Measurements from ENCODE around the gene PRR29.

The PRR29 gene

GRCh38 chr17:63954402-63955063 lies 43.6 kb upstream of the PRR29 start:
- TF ChIP-seq CTCF (IDR thresholded peaks at IDR 0.05; ENCODE audit: low read depth, low read length) = no peak
- DNase-seq = no peak
- Histone ChIP-seq H3K36me3 (no peaks in the 10 kb centered on the region), H3K9me3 (ENCODE audit: severe bottlenecking) (no peaks in the 10 kb centered on the region), H3K27ac (no peak overlapping the region), H3K4me3 (ENCODE audit: low read depth, low read length) (no peak overlapping the region), H3K27me3 (ENCODE audit: insufficient read depth, low read depth, severe bottlenecking) (no peaks in the 10 kb centered on the region)

- no peak for DNase-seq
- no peak for TF ChIP-seq CTCF (IDR thresholded peaks at IDR 0.05; ENCODE audit: low read depth, low read length)
- Histone ChIP-seq H3K4me3 (ENCODE audit: low read depth, low read length) (no peak overlapping the region), H3K27ac (no peak overlapping the region), H3K9me3 (ENCODE audit: severe bottlenecking) (no peaks in the 10 kb centered on the region), H3K27me3 (ENCODE audit: insufficient read depth, low read depth, severe bottlenecking) (no peaks in the 10 kb centered on the region), H3K36me3 (no peaks in the 10 kb centered on the region)
These were observed 42.9 kb upstream of the PRR29 start for GRCh38 chr17:63955232-63955631.

- DNase-seq = no peak
- H3K27ac ChIP-seq = no peak overlapping the region
- H3K9me3 ChIP-seq (ENCODE audit: severe bottlenecking) = no peaks in the 10 kb centered on the region
- no peak for TF ChIP-seq CTCF (IDR thresholded peaks at IDR 0.05; ENCODE audit: low read depth, low read length)
- no peaks in the 10 kb centered on the region for H3K36me3 ChIP-seq
- H3K27me3 ChIP-seq (ENCODE audit: insufficient read depth, low read depth, severe bottlenecking) = no peaks in the 10 kb centered on the region
- no peak overlapping the region for H3K4me3 ChIP-seq (ENCODE audit: low read depth, low read length)
These were observed 42.4 kb upstream of the PRR29 start for GRCh38 chr17:63955791-63956190.

- Histone ChIP-seq H3K27me3 (ENCODE audit: insufficient read depth, low read depth, severe bottlenecking) (no peaks in the 10 kb centered on the region), H3K36me3 (no peaks in the 10 kb centered on the region), H3K9me3 (ENCODE audit: severe bottlenecking) (no peaks in the 10 kb centered on the region), H3K27ac (no peak overlapping the region), H3K4me3 (ENCODE audit: low read depth, low read length) (no peak overlapping the region)
- no peak for TF ChIP-seq CTCF (IDR thresholded peaks at IDR 0.05; ENCODE audit: low read depth, low read length)
- no peak for DNase-seq
These were observed 41.7 kb upstream of the PRR29 start for GRCh38 chr17:63956296-63956920.

- Histone ChIP-seq H3K27ac (no peak overlapping the region), H3K4me3 (ENCODE audit: low read depth, low read length) (no peak overlapping the region), H3K36me3 (no peaks in the 10 kb centered on the region), H3K27me3 (ENCODE audit: insufficient read depth, low read depth, severe bottlenecking) (no peaks in the 10 kb centered on the region), H3K9me3 (ENCODE audit: severe bottlenecking) (no peaks in the 10 kb centered on the region)
- DNase-seq = no peak
- no peak for TF ChIP-seq CTCF (IDR thresholded peaks at IDR 0.05; ENCODE audit: low read depth, low read length)
These were observed 38.1 kb upstream of the PRR29 start for GRCh38 chr17:63960006-63960405.

GRCh38 chr17:63960430-63960829 lies 37.7 kb upstream of the PRR29 start:
- peak; percentile 42 for DNase-seq
- H3K27ac ChIP-seq = no peak overlapping the region
- no peaks in the 10 kb centered on the region for H3K27me3 ChIP-seq (ENCODE audit: insufficient read depth, low read depth, severe bottlenecking)
- no peaks in the 10 kb centered on the region for H3K36me3 ChIP-seq
- no peak for TF ChIP-seq CTCF (IDR thresholded peaks at IDR 0.05; ENCODE audit: low read depth, low read length)
- no peak overlapping the region for H3K4me3 ChIP-seq (ENCODE audit: low read depth, low read length)
- H3K9me3 ChIP-seq (ENCODE audit: severe bottlenecking) = no peaks in the 10 kb centered on the region

All from WERI-Rb-1 (cell line).